ENCODE measurements around the gene ARHGEF19. TPM values are rescaled to one million over a fixed set of nuclear protein-coding genes. Genes with fewer than 3 reads are reported as not detected.

ARHGEF19 gene
- total and polyA plus RNA-seq, 2 of the 13 experiments (the other 11 are each of a cell fraction or from before 2014, with no cell fraction given) = 1.7 to 1.8 TPM

DNA sequence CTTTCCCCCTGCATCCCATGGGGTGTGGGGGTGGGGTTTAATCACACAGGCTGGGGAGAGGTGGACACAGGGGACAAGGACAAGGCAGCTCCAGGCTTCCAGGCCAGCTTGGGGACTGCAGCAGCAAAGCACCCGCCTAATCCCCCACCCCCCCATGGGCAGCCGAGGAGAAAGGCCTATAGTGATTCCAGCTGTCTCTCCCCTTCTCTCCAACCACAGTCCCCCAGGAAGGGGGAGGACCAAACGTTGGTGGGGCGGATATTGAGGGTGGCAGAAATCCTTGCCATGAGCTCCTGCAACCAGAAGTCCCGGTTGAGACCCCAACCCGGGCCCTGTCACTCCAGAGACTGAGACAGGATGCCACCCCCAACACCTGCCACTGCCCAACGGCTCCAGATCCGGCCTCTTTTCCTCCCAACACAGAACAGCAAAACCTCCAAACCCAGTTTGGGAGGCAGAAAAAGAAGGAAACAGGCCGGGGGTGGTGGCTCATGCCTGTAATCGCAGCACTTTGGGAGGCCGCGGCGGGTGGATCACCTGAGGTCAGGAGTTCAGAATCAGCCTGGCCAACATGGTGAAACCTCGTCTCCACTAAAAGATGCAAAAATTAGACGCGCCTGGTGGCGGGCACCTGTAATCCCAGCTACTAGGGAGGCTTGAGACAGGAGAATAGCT is 58.3 kb downstream of the ARHGEF19 start (continued):
- TF ChIP-seq NFE2L2 (IDR thresholded peaks at IDR 0.05; ENCODE audit: low read length) = no peak
- TF ChIP-seq, protein P1, sequence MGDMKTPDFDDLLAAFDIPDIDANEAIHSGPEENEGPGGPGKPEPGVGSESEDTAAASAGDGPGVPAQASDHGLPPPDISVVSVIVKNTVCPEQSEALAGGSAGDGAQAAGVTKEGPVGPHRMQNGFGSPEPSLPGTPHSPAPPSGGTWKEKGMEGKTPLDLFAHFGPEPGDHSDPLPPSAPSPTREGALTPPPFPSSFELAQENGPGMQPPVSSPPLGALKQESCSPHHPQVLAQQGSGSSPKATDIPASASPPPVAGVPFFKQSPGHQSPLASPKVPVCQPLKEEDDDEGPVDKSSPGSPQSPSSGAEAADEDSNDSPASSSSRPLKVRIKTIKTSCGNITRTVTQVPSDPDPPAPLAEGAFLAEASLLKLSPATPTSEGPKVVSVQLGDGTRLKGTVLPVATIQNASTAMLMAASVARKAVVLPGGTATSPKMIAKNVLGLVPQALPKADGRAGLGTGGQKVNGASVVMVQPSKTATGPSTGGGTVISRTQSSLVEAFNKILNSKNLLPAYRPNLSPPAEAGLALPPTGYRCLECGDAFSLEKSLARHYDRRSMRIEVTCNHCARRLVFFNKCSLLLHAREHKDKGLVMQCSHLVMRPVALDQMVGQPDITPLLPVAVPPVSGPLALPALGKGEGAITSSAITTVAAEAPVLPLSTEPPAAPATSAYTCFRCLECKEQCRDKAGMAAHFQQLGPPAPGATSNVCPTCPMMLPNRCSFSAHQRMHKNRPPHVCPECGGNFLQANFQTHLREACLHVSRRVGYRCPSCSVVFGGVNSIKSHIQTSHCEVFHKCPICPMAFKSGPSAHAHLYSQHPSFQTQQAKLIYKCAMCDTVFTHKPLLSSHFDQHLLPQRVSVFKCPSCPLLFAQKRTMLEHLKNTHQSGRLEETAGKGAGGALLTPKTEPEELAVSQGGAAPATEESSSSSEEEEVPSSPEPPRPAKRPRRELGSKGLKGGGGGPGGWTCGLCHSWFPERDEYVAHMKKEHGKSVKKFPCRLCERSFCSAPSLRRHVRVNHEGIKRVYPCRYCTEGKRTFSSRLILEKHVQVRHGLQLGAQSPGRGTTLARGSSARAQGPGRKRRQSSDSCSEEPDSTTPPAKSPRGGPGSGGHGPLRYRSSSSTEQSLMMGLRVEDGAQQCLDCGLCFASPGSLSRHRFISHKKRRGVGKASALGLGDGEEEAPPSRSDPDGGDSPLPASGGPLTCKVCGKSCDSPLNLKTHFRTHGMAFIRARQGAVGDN (CRISPR knock-in tag; IDR thresholded peaks at IDR 0.05) = 0 out of 2 replicates have a peak, but pooled peaks have one; percentile 7
- peak; percentile 3 for TF ChIP-seq AGO2 (optimal IDR thresholded peaks at IDR 0.05; ENCODE audit: low read depth, low read length)
- TF ChIP-seq ZNF460 (CRISPR knock-in tag; IDR thresholded peaks at IDR 0.05; ENCODE audit: borderline replicate concordance) = peak; percentile 71
- 0 out of 2 replicates have a peak, but pooled peaks have one; percentile 51 for TF ChIP-seq ZNF543 (CRISPR knock-in tag; IDR thresholded peaks at IDR 0.05)

DNA sequence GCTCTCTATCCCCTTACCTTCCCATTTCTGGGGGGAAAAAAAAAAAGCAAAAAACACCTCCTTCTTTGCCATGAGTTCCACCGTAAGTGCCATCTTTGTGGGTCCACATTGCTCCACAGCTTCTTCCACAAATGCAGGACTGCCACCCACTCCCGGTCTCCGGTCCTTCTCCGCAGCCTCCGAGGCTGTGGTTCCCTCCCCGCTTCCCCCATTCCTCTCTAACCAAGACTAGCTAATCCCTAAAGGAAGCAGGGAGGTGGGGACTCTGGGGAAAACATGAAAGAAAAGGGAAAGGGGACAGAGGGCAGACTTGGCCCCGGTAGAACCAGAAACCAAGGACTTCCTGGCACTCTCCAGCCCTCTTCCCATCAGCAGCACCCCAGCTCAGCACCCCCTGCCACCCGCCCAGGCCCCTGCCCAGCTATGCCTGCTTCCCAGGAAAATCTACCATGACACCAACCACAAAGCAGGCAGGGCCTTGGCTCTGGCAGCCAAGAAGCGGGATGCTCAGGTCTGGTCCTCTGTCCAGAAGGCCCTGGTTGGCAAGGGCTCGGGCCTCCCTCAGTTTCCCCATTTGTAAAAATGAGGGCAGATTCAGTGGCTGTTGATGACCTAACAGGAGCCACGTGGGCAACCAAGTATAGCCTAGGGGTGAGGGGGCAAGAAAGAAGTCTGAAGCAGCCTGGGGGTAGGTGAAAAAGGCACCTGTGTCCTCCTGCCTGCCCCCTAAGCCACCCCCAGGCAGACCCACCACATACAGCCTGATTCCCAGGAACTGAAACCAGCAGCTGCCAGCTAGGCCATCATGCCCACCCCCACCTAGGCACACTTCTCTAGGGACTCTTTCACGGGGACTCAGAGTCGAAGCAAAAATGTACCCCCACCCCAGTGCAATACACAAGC is 59.1 kb downstream of the ARHGEF19 start:
- Histone ChIP-seq H3K27me3 (ENCODE audit: control insufficient read depth in 1 of 2, insufficient read depth in 2 of 2, low read length in 2 of 2) (no peaks in the 10 kb centered on the region; a peak in 1 of 5 replicates), H3K4me2 (ENCODE audit: low read depth, low read length) (peak overlapping the region; percentile 99), H3K36me3 (replicated peaks in 1 of 2; ENCODE audit: control insufficient read depth in 1 of 2, insufficient read depth in 2 of 2, low read length in 2 of 2) (peaks cover 24 to 39% of the 10 kb centered on the region in 2 experiments), H4K20me1 (ENCODE audit: insufficient read depth, low read length) (peaks cover 48% of the 10 kb centered on the region; the same call in 1 of the 2 replicates), H3K9ac (ENCODE audit: insufficient read depth, low read depth, low read length) (peak overlapping the region; percentile 95), H2AFZ (ENCODE audit: low read length) (no peak overlapping the region), H3K4me1 (ENCODE audit: insufficient read depth, low read length) (peaks cover 76% of the 10 kb centered on the region), H3K79me2 (ENCODE audit: insufficient read depth, low read length) (peaks cover 78% of the 10 kb centered on the region), H3K27ac (ENCODE audit: extremely low read length, insufficient read depth, low read length) (peak overlapping the region; percentile 86), H3K4me3 (replicated peaks in 1 of 3; ENCODE audit: insufficient read depth in 1 of 3, low read depth in 2 of 3, low read length in 3 of 3) (peak overlapping the region; percentile 92 to 100 (median 95)), H3K9me3 (ENCODE audit: low read length) (no peaks in the 10 kb centered on the region)
- no TSS peak for BruUV-seq (replicated peaks)
- DNase-seq (ENCODE audit: low spot score) = no peak
- in situ Hi-C loops (cut with HindIII; ENCODE audit: extremely low pct_ligation_motif_present, low pct_unique_long_range_greater_than_20kb) (no loop called here), intact Hi-C loops (cut with micrococcal nuclease; ENCODE audit: unreplicated experiment) (no loop called here)
- ChIA-PET CTCF (ENCODE audit: low intra/inter-chr PET ratio, low total read pairs) (no interaction called here), POLR2A (interaction anchor here (2.4 to 5.9 kb wide), 5 partner anchors 7 to 71 kb away, joined by 6 to 120 read pairs (median 51); no protein-coding TSS in a partner anchor)
- no peak for FAIRE-seq
- WGBS (ENCODE audit: low lambda C conversion rate) = 23% methylated on average over 11 of the region's 13 CpGs
- no peak for ATAC-seq
- TF ChIP-seq PITX1 (CRISPR knock-in tag; IDR thresholded peaks at IDR 0.05) (peak; percentile 83), FOSL2 (CRISPR knock-in tag; IDR thresholded peaks at IDR 0.05) (0 out of 2 replicates have a peak, but pooled peaks have one; percentile 9), ZNF510 (CRISPR knock-in tag; IDR thresholded peaks at IDR 0.05; ENCODE audit: low read depth) (no peak), CEBPG (CRISPR knock-in tag; IDR thresholded peaks at IDR 0.05) (no peak)
- TF ChIP-seq, protein P1 (CRISPR knock-in tag; IDR thresholded peaks at IDR 0.05) = peak; percentile 51; the same call in 1 of the 2 replicates
- TF ChIP-seq, protein P2, sequence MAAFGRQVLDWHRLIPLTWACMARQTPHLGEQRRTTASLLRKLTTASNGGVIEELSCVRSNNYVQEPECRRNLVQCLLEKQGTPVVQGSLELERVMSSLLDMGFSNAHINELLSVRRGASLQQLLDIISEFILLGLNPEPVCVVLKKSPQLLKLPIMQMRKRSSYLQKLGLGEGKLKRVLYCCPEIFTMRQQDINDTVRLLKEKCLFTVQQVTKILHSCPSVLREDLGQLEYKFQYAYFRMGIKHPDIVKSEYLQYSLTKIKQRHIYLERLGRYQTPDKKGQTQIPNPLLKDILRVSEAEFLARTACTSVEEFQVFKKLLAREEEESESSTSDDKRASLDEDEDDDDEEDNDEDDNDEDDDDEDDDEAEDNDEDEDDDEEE (CRISPR knock-in tag; IDR thresholded peaks at IDR 0.05) = 0 out of 2 replicates have a peak, but pooled peaks have one; percentile 1

Data from HepG2 (cell line).